H1 (cell line): ENCODE data around the gene CABP1. TPM values are rescaled to one million over a fixed set of nuclear protein-coding genes. Genes with fewer than 3 reads are reported as not detected.

ENCODE experiments used
- GABPA ChIP-seq: IDR thresholded peaks from 2 replicates; pipeline ENCODE4 v1.6.1; 2011; ENCODE audit warnings: mild to moderate bottlenecking, low read length, moderate library complexity, borderline replicate concordance; ENCODE audit not compliant: insufficient read depth
- polyA plus RNA-seq, 7 experiments: library from polyadenylated mRNA; depleted of rRNA in 3 of 7; stranded (reverse) in 5 of 7; unstranded in 2 of 7; fragments of >200 nt in 5 of 7; fragments of 200-250 nt in 2 of 7; gene quantifications; 1 replicate in 5 of 7; 2 replicates in 1 of 7; 4 replicates in 1 of 7; pipeline versions ENCODE4 v1.2.1 to v1.2.3, GENCODE V29; 2011 to 2013; ENCODE audit warnings: missing spikeins in 2 of 7, mixed read lengths in 2 of 7
- total RNA-seq: library from RNA; stranded (reverse); fragmentation: NEBNext Ultra II Directional; extraction: Animal tissue kit (Norgen Biotek cat#: 25700); gene quantifications from 2 replicates; pipeline ENCODE4 v1.2.1, GENCODE V29; 2021

The CABP1 gene
- total and polyA plus RNA-seq, 2 of the 8 experiments (the other 6 are each of a cell fraction or from before 2014, with no cell fraction given): 3.9 to 7.4 TPM

DNA sequence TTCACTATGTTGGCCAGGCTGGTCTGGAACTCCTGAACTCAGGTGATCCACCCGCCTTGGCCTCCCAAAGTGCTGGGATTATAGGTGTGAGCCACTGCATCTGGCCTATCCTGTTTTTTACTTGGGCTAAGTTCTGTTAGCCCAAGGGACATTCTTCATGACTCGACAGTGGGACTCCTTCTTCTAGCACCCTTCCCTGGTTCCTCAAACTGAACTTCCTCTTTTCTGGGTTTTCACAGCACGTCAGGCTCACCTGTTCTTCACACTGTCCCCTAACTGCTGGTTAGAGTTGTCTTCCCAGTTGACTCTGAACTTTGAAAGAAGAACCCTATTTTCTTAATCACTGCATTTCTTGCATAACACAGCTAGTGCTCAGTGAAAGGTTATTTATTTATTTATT is 22.5 kb downstream of the CABP1 start (continued):
- TF ChIP-seq GABPA: no peak
